ENCODE data around the gene EPB41L3.

- no peak for TF ChIP-seq EZH2 (IDR thresholded peaks at IDR 0.05; ENCODE audit: insufficient read depth, poor library complexity, severe bottlenecking)
- no peak for TF ChIP-seq EZH2phosphoT487 (IDR thresholded peaks at IDR 0.05; ENCODE audit: insufficient read depth, low read depth)
These were observed 27.0 kb downstream of the EPB41L3 start for GRCh38 chr18:5516841-5517240.

Data from GM23248 (cell line).